OCI-LY7 (cell line): ENCODE data around the gene MYLK4. TPM values are rescaled to one million over a fixed set of nuclear protein-coding genes. Genes with fewer than 3 reads are reported as not detected.

Experiments
- BruUV-seq: library from RNA; stranded (reverse); fragments of 400-500 nt; replicated peaks from 2 replicates; lab custom pipeline; 2021; lab: Mats Ljungman, UMichigan
- CTCF ChIA-PET: fragments of 300-600 bp; sonication (Branson Sonifier 250); formaldehyde crosslinking; loops from one replicate; lab custom pipeline; 2022; ENCODE audit warnings: antibody characterized with exemption; ENCODE audit not compliant: unreplicated experiment; lab: Charles Lee
- POLR2A ChIA-PET: fragments of 300-600 bp; sonication (Branson Sonifier 250); formaldehyde crosslinking; loops from one replicate; lab custom pipeline; 2022; ENCODE audit warnings: antibody characterized with exemption; lab: Charles Lee
- DNase-seq: peaks from one replicate; pipeline ENCODE4 v3.0.0-alpha.2; 2015; ENCODE audit warnings: low spot score
- H2AFZ ChIP-seq: fragments of 200-600 bp; sonication (generic), shearing (Covaris generic); 2 replicates; pipeline ENCODE4 v1.6.1; 2014; ENCODE audit warnings: mild to moderate bottlenecking, antibody characterized with exemption, low read length, moderate library complexity
- H3K27ac ChIP-seq: fragments of 200-600 bp; sonication (generic); 2 replicates; pipeline ENCODE4 v1.5.1; 2014; ENCODE audit warnings: mixed run types, low read depth, mild to moderate bottlenecking, moderate library complexity, low read length, inconsistent platforms; ENCODE audit not compliant: poor library complexity, severe bottlenecking
- H3K36me3 ChIP-seq: fragments of 200-600 bp; sonication (generic); 2 replicates; pipeline ENCODE4 v1.6.1; 2014; ENCODE audit warnings: mild to moderate bottlenecking, antibody characterized with exemption, low read length, moderate library complexity, mixed read lengths; ENCODE audit not compliant: insufficient read depth
- H3K4me1 ChIP-seq: fragments of 200-600 bp; sonication (generic); 2 replicates; pipeline ENCODE4 v1.5.1; 2014; ENCODE audit warnings: mild to moderate bottlenecking, low read length; ENCODE audit not compliant: insufficient read depth, poor library complexity, severe bottlenecking
- H3K4me2 ChIP-seq: fragments of 200-600 bp; sonication (generic); 2 replicates; pipeline ENCODE4 v1.6.1; 2014; ENCODE audit warnings: mild to moderate bottlenecking, low read length
- H3K4me3 ChIP-seq: fragments of 200-600 bp; sonication (generic); 2 replicates; pipeline ENCODE4 v1.5.1; 2014; ENCODE audit warnings: mild to moderate bottlenecking, low read depth, low read length; ENCODE audit not compliant: poor library complexity, severe bottlenecking
- H3K79me2 ChIP-seq: fragments of 200-600 bp; sonication (generic); 2 replicates; pipeline ENCODE4 v1.6.1; 2016; ENCODE audit warnings: low read depth, mild to moderate bottlenecking, low read length, moderate library complexity, mixed read lengths; ENCODE audit not compliant: insufficient read depth
- H3K9me2 ChIP-seq: fragments of 200-600 bp; sonication (generic); 2 replicates; pipeline ENCODE4 v1.6.1; 2016; ENCODE audit warnings: mild to moderate bottlenecking, low read length, mixed read lengths; ENCODE audit not compliant: insufficient read depth
- H3K9me3 ChIP-seq: fragments of 200-600 bp; sonication (generic); 2 replicates; pipeline ENCODE4 v1.6.1; 2014; ENCODE audit warnings: mild to moderate bottlenecking, mixed run types, low read length, mixed read lengths
- H4K20me1 ChIP-seq: fragments of 200-600 bp; sonication (generic); 2 replicates; pipeline ENCODE4 v1.6.1; 2014; ENCODE audit warnings: mild to moderate bottlenecking, antibody characterized with exemption, low read length, moderate library complexity, mixed read lengths; ENCODE audit not compliant: insufficient read depth
- EZH2phosphoT487 ChIP-seq: fragments of 200-600 bp; sonication (generic); IDR thresholded peaks from 2 replicates; pipeline ENCODE4 v1.6.1; 2018; ENCODE audit warnings: low read depth, borderline replicate concordance, mild to moderate bottlenecking, mixed run types, antibody characterized with exemption, low read length, moderate library complexity, mixed read lengths
- intact Hi-C: fragments of 100-400 bp; cut with micrococcal nuclease; formaldehyde crosslinking; loops from one replicate; pipeline ENCODE4 v1.10.0; 2022; ENCODE audit not compliant: unreplicated experiment
- total RNA-seq, 2 experiments: library from RNA; depleted of rRNA in 1 of 2; stranded (reverse); fragments of >200 nt in 1 of 2; shearing (Covaris generic) in 1 of 2; gene quantifications; 2 replicates each; pipeline ENCODE4 v1.2.3, GENCODE V29; 2014 to 2022
- TF ChIP-seq, protein P1 (sequence below): fragments of 200-600 bp; sonication (generic); conservative IDR thresholded peaks from 2 replicates; pipeline ENCODE4 v1.5.1; 2014; ENCODE audit warnings: mild to moderate bottlenecking, antibody characterized with exemption, low read length, moderate library complexity, mixed read lengths

Gene MYLK4
- total RNA-seq, 2 experiments from 2014 or later: 0.16 to 0.36 TPM

DNA sequence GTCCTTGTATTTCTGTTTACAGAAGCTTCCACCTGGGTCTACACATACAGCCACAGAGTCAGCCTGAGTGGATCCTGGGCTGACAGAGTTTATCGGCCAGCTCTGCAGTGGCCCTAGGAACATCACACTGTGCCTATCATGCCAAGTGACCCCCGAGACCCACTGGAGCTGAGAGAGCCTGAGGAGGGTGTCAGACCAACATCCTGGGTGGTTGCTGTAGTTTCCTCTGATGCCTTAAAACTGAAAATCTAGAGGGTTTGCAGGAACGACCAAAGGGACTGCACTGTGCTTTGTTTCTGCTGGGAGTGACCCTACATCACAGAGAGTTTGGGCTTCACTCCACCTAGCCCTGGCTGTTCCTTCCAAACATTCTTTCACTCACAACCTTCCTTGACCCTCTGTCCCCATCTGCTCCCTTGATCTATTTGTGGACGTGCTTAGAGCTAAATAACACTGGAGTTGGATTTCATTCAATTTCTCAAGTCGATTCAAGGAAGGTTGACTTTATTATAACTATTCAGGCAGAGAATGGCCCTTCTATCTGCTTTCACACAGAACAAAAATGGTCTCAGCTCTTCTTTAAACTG lies 18.1 kb downstream of the MYLK4 start:
- H3K9me2 ChIP-seq: no peaks in the 10 kb centered on the region
- H3K4me1 ChIP-seq: peaks cover 47% of the 10 kb centered on the region
- no peak overlapping the region for H3K4me3 ChIP-seq
- no peak overlapping the region for H3K27ac ChIP-seq
- intact Hi-C loops: no loop called here
- H2AFZ ChIP-seq: peak overlapping the region; percentile 82
- peak overlapping the region; percentile 58 for H3K4me2 ChIP-seq
- TF ChIP-seq EZH2phosphoT487: no peak
- TF ChIP-seq, protein P1, sequence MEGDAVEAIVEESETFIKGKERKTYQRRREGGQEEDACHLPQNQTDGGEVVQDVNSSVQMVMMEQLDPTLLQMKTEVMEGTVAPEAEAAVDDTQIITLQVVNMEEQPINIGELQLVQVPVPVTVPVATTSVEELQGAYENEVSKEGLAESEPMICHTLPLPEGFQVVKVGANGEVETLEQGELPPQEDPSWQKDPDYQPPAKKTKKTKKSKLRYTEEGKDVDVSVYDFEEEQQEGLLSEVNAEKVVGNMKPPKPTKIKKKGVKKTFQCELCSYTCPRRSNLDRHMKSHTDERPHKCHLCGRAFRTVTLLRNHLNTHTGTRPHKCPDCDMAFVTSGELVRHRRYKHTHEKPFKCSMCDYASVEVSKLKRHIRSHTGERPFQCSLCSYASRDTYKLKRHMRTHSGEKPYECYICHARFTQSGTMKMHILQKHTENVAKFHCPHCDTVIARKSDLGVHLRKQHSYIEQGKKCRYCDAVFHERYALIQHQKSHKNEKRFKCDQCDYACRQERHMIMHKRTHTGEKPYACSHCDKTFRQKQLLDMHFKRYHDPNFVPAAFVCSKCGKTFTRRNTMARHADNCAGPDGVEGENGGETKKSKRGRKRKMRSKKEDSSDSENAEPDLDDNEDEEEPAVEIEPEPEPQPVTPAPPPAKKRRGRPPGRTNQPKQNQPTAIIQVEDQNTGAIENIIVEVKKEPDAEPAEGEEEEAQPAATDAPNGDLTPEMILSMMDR: no peak
- H4K20me1 ChIP-seq: no peaks in the 10 kb centered on the region
- H3K9me3 ChIP-seq: no peaks in the 10 kb centered on the region
- ChIA-PET POLR2A (interaction anchor here (0.5 to 2.0 kb wide), 5 partner anchors 13 to 257 kb away, joined by 3 to 7 read pairs (median 4); no protein-coding TSS in a partner anchor), CTCF (interaction anchor here (1.0 to 1.3 kb wide), 2 partner anchors 14 to 18 kb away, joined by 3 to 4 read pairs; no protein-coding TSS in a partner anchor)
- BruUV-seq: no TSS peak
- DNase-seq: no peak
- H3K79me2 ChIP-seq: no peaks in the 10 kb centered on the region
- no peaks in the 10 kb centered on the region for H3K36me3 ChIP-seq

GRCh38 chr6:2731281-2731909 lies 19.3 kb downstream of the MYLK4 start:
- Histone ChIP-seq H3K79me2 (no peaks in the 10 kb centered on the region), H3K9me2 (no peaks in the 10 kb centered on the region), H3K9me3 (no peaks in the 10 kb centered on the region), H2AFZ (peak overlapping the region; percentile 23; the same call in 1 of the 2 replicates), H3K4me3 (no peak overlapping the region), H3K4me1 (peaks cover 47% of the 10 kb centered on the region), H3K4me2 (peak overlapping the region; percentile 28), H3K36me3 (no peaks in the 10 kb centered on the region), H4K20me1 (no peaks in the 10 kb centered on the region), H3K27ac (no peak overlapping the region)
- POLR2A ChIA-PET: no interaction called here
- no peak for DNase-seq
- intact Hi-C loops: no loop called here
- CTCF ChIA-PET: interaction anchor here (1.3 kb wide), 1 partner anchor 15 kb away, joined by 4 read pairs; no protein-coding TSS in a partner anchor
- TF ChIP-seq EZH2phosphoT487: no peak
- TF ChIP-seq, protein P1: no peak
- no TSS peak for BruUV-seq
